ENCODE results near the gene PAX1. TPM values are rescaled to one million over a fixed set of nuclear protein-coding genes. Genes with fewer than 3 reads are reported as not detected.

PAX1 gene
- total RNA-seq, 1 donor from 2014 or later: not detected

GRCh38 chr20:21670126-21670525 is 35.3 kb upstream of the PAX1 start:
- Histone ChIP-seq H3K4me3 (ENCODE audit: low read depth, low read length) (no peak overlapping the region), H3K36me3 (ENCODE audit: control insufficient read depth, insufficient read depth, low read length) (no peaks in the 10 kb centered on the region), H3K27me3 (ENCODE audit: control insufficient read depth, insufficient read depth, low read length) (no peaks in the 10 kb centered on the region)
- FAIRE-seq: no peak
- DNase-seq (ENCODE audit: low read depth): no peak
- TF ChIP-seq CTCF (IDR thresholded peaks at IDR 0.05; ENCODE audit: insufficient read depth, low read length, severe bottlenecking): no peak

GRCh38 chr20:21670981-21671380 is 34.5 kb upstream of the PAX1 start:
- H3K36me3 ChIP-seq (ENCODE audit: control insufficient read depth, insufficient read depth, low read length): no peaks in the 10 kb centered on the region
- H3K27me3 ChIP-seq (ENCODE audit: control insufficient read depth, insufficient read depth, low read length): no peaks in the 10 kb centered on the region
- H3K4me3 ChIP-seq (ENCODE audit: low read depth, low read length): no peak overlapping the region
- TF ChIP-seq CTCF (IDR thresholded peaks at IDR 0.05; ENCODE audit: insufficient read depth, low read length, severe bottlenecking): no peak
- FAIRE-seq (no peak), DNase-seq (ENCODE audit: low read depth) (no peak)

GRCh38 chr20:21677261-21677660 is 28.2 kb upstream of the PAX1 start:
- no peak for FAIRE-seq
- Histone ChIP-seq H3K27me3 (ENCODE audit: control insufficient read depth, insufficient read depth, low read length) (no peaks in the 10 kb centered on the region), H3K4me3 (ENCODE audit: low read depth, low read length) (no peak overlapping the region), H3K36me3 (ENCODE audit: control insufficient read depth, insufficient read depth, low read length) (no peaks in the 10 kb centered on the region)
- no peak for TF ChIP-seq CTCF (IDR thresholded peaks at IDR 0.05; ENCODE audit: insufficient read depth, low read length, severe bottlenecking)
- no peak for DNase-seq (ENCODE audit: low read depth)

GRCh38 chr20:21677781-21678180 is 27.7 kb upstream of the PAX1 start:
- FAIRE-seq (no peak), DNase-seq (ENCODE audit: low read depth) (no peak)
- Histone ChIP-seq H3K27me3 (ENCODE audit: control insufficient read depth, insufficient read depth, low read length) (no peaks in the 10 kb centered on the region), H3K36me3 (ENCODE audit: control insufficient read depth, insufficient read depth, low read length) (no peaks in the 10 kb centered on the region), H3K4me3 (ENCODE audit: low read depth, low read length) (no peak overlapping the region)
- no peak for TF ChIP-seq CTCF (IDR thresholded peaks at IDR 0.05; ENCODE audit: insufficient read depth, low read length, severe bottlenecking)

- no peak overlapping the region for H3K4me3 ChIP-seq (ENCODE audit: low read depth, low read length)
- H3K36me3 ChIP-seq (ENCODE audit: control insufficient read depth, insufficient read depth, low read length): no peaks in the 10 kb centered on the region
- no peak for DNase-seq (ENCODE audit: low read depth)
- no peak for FAIRE-seq
- TF ChIP-seq CTCF (IDR thresholded peaks at IDR 0.05; ENCODE audit: insufficient read depth, low read length, severe bottlenecking): no peak
- H3K27me3 ChIP-seq (ENCODE audit: control insufficient read depth, insufficient read depth, low read length): no peaks in the 10 kb centered on the region
Observed at GRCh38 chr20:21681234-21681921, 24.1 kb upstream of the PAX1 start.

- H3K27me3 ChIP-seq (ENCODE audit: control insufficient read depth, insufficient read depth, low read length): no peaks in the 10 kb centered on the region
- FAIRE-seq: no peak
- TF ChIP-seq CTCF (IDR thresholded peaks at IDR 0.05; ENCODE audit: insufficient read depth, low read length, severe bottlenecking): no peak
- no peak overlapping the region for H3K4me3 ChIP-seq (ENCODE audit: low read depth, low read length)
- no peaks in the 10 kb centered on the region for H3K36me3 ChIP-seq (ENCODE audit: control insufficient read depth, insufficient read depth, low read length)
- no peak for DNase-seq (ENCODE audit: low read depth)
Observed at GRCh38 chr20:21681922-21682318, 23.5 kb upstream of the PAX1 start.
